SK-N-MC (cell line): Measurements from ENCODE around the gene VTI1B.

Experiments
- EZH2 ChIP-seq: fragments of 200-600 bp; sonication (generic); IDR thresholded peaks from one replicate; pipeline ENCODE4 v1.6.1; 2017; ENCODE audit warnings: antibody characterized with exemption
- POLR2AphosphoS5 ChIP-seq: IDR thresholded peaks from 2 replicates; pipeline ENCODE4 v1.6.1; 2012; ENCODE audit warnings: mild to moderate bottlenecking, low read depth, low read length, borderline replicate concordance

GRCh38 chr14:67665868-67666267 is 8.6 kb downstream of the VTI1B start:
- no peak for TF ChIP-seq EZH2
- no peak for TF ChIP-seq POLR2AphosphoS5
